HUDEP-2 (cell line): ENCODE measurements around the gene ATG2A.
"Not testable (repeated sequence)": the region's sequence is repeated elsewhere in the genome, so short reads cannot be mapped to it uniquely, and the experiment has no call there.

Experiments used
- DNase-seq, 76 experiments: peaks; one replicate each; lab custom pipeline; 2025; ENCODE audit not compliant: unreplicated experiment in 76 of 76; lab: John Stamatoyannopoulos, UW

The ATG2A gene

DNA sequence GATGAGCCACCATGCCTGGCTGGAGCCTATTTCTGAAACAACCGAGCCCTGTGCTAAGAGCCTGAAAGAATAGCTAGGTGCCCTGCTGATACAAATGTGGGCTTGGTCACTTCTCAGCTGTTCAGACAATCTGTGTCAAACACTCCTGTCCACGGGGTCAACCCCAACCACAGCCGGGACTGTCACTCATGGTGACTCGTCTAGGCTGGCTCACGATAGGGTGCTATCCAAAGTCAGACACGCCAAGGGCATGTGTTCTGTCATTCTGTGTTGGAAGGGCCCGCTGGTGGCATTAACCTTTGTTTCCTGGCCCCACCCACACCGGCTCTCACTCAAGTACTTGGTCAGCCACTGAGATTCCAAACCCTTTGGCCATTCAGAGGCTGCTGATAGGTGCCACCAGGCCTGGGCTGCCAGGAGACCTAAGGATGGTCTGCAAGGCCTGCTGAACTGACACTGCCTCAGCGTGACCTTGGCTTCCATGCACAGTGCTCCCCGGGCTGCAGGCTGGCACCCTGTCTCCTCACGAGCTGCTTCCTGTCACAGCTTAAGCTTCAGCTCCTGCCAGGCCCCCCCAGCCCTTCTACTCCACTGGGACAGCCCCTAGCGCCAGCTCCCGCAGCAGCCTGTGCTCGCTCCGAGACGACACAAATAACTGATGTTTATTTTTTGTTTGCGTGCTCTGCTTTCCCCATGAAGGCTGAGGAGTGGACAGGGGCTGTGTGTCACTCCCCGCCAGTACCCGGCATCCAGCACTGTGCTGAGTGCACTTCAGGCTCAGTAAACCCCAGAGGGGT is 58.3 kb downstream of the ATG2A start:
- DNase-seq, result peak in 1 of 76 experiments; percentile 19

DNA sequence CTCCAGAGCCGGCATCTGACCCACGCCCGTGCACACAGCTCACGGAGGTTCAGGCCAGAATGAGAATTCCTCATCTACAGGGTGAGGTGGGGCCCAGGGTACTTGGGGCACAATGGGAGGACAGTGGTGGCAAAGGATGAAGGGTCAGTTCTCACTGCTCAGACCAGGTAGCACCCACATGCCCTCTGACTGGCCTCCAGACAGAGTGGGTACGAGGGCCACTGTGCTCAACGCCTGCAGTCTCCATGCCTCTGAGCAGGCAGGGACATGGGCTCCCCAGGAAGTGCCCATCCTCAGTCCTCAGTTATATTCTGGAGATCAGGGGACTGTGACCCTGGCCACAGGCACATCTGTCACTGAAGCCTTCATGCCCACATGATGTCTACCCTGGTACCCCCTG is 59.5 kb downstream of the ATG2A start:
- no peak for DNase-seq

DNA sequence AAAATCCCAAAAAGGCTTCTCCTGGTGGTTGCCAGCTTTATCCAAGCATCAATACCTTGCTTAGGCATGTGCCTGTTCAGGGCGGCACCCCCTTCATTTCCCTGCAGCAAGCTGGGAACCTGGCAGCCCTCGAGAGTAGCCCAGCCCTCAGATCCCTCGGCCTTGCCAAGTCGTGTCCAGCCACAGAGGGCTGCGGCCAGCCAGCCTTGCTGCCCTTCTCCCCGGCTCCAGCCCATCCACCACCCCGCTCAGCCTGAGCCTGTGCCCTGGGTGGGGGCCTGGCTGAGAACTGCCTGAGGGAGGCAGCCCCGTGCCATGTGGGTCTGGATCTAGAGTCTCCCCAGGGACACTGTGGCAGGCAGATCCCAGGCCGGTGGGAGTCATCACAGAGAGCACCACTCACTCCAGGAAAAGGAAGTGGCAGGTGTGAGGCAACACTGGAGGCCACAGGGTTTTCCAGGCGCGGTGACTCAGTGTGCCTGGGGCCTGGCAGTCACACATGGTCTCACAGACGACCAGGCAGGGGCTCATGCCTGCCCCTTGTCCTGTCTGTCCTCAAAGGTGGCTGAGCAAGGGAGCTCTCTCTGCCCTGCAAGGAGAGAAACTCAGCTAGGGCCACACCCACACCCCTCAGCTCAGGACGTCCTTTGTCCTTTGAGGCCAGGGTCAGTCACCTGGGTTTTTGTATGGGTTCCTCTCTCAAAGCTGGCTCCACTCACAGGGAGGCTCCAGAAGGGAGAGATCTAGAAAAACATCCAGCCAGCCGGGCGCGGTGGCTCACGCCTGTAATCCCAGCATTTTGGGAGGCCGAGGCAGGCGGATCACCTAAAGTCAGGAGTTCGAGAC is 60.4 kb downstream of the ATG2A start:
- no peak for DNase-seq

DNA sequence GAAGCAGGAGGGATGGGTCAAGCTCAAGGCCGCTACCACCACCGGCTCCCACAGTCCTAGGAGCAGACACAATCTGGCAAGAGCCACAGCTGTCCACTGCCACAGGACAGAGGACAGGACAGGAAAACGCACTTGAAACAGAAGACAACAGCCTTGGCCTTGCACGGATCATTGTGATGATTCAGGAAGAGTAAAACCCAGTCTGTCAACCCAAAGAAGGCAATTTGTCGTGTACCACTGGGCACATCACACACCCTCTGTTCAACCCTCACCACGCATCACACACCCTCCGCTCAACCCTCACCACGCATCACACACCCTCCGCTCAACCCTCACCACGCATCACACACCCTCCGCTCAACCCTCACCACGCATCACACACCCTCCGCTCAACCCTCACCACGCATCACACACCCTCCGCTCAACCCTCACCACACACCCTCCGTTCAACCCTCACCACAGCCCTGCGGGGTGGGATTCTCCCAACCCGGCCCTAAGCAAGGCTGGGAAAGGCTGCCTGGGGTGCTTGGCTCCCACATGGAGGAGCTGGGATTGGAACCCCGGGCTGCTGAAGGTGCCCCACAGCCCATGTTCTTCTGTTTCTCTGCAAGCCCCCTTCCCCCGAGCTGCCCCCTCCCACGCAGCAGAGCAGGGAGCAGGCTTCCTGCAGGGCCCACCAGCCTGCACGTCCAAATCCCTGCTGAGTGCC is 61.3 kb downstream of the ATG2A start:
- no peak for DNase-seq

DNA sequence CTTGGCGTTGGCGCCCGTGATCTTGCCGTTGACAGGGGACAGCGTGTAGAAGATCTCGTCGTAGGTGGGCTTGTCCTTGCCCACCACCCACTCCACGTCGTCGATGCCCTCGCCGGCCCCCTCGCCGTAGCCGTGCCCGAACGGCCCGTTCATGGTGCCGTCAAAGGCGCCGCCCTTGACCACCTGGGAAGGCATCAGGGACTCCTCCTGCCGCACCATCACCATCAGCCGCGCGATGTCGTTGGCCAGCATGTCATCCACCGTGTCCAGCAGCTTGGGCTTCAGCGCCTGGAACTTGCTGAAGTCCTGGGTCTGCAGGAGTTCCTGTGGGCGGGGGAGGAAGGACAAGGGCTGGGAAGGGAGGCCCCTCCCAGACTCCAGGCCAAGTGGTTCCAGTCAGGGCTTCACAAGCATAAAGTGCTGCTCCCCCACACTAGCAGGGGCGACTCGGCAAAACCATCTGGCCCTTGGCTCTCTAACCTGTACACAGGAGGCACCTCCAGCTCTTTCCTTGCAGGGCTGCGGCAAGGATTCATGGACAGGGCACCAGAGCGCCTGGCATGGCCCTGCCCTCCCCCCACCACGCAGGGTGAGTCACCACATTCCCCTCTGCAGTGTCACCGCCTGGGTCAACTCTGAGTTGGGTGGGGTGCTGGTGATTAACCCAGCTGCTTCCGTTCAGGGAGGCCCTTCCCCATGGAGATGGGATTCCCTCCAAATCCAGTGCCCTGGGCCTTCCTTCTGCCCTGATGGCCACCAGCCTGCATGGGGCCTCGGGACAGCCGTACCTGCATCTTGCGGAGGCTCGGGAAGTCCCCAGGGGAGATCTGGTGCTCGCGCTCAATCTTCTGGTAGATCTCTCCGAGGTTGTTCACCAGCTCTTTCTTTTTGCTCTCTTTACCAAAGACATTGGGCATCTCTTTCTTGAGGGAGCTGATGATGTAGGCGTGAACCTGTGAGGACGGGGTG is 62.2 kb downstream of the ATG2A start:
- peak in 69 of 76 experiments; percentile 12 to 86 (median 66) for DNase-seq

- DNase-seq, result no peak
These were observed 62.9 kb downstream of the ATG2A start for GRCh38 chr11:64854157-64854533.

GRCh38 chr11:64853709-64854108 is 63.3 kb downstream of the ATG2A start:
- no peak for DNase-seq

GRCh38 chr11:64852804-64853509 is 64.1 kb downstream of the ATG2A start:
- no peak for DNase-seq

- peak in 13 of 76 experiments; percentile 4 to 36 (median 18) for DNase-seq
These were observed 65.1 kb downstream of the ATG2A start for GRCh38 chr11:64851831-64852351.

DNA sequence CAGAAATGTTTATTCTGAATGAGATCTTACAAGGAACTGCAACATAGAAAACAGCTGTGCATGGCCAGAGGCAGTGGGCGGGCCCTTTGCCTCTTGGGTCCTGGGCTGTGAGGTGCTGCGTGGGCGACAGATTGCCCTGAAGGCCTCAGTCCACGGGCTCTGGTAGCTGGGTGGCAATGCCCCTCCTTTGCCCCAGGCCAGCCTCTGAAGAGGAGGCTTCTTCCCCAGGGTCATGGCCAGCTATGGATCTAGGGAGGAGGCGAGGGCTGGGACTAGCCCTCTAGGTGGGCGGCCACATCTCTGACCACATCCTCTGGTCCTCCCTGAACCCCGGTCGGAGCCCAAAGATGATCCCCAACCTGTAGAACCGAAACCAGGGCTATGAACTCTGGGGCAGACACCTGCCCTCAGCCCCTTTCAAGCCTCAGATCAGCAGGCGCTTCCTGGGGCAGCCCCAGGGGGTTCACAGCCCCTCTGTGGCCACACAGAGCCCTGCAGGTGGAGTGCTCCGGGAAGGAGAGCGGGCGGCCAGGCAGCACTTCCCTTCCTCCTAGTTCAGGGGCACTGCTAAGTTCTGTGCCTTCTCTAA is 65.9 kb downstream of the ATG2A start:
- peak in 8 of 76 experiments; percentile 4 to 15 (median 11) for DNase-seq

DNA sequence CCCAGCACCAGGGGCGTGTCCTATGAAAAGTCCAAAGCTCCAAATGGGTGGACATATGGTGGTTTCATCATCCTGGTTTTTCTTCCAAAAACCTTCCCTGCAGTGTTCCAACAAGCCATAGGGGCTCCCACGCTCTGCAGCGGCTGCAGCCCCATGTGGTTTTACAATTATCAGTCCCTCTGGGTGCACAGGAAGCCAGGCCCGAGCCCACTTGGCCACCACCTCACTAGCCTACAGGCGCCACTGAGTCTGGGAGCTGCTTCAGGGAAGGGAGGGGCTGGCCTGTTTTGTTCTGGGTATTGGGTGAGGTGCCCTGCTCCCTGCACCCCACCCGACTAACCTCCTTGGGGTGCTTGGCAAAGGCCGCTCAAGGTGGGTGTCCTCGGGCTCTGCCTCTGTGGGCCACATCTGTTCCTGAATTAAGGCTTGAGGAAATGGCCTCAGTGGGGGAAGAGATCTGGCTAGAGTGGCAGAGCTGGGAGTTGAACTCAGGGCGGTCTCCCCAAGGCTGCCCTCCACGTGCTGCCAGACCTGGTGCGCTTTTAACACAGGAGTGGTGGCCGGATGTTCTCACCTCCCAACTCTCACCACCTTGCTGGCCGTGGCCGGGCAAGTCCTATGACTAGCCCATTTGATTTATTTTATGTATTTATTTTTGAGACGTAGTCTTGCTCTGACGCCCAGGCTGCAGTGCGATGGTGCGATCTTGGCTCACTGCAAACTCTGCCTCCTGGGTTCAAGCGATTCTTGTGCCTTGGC is 67.2 kb downstream of the ATG2A start:
- DNase-seq, result no peak

- peak in 17 of 76 experiments; percentile 11 to 61 (median 21) for DNase-seq
These were observed 68.0 kb downstream of the ATG2A start for GRCh38 chr11:64848826-64849597.

- DNase-seq, result peak in 9 of 76 experiments; percentile 10 to 61 (median 37)
These were observed 68.7 kb downstream of the ATG2A start for GRCh38 chr11:64848214-64848825.

DNA sequence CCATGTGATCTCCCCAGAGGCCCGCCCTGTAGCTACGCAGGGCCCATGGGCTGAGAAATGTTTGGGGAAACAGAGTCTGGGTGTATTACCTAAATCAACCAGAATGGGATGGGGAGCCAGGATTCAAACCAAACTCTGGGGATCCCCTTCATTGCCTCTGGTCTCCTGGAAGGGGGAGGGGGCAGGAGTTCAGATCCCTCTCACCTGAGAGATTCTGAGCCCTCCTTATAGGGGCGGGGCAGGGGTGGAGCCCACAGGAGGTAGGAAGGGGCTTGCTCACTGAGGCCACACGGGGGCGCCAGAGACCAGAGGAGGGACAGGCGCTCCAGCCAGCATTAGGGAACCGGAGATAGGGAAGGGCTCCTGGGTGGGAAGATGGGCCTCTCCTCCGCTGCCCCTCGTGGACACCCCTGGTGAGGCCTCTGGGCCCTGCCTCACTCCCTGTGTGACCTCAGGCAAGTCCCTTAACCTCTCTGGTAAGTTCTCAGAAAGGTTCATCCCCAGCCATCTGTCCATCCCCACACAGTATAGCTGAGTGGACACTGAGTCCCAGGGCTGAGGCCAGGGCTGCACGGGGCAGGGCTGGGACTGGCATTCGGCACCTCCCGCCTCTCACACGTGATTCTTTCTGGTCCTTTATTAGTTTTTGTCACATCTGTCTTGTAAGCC is 69.9 kb downstream of the ATG2A start:
- DNase-seq, result peak in 71 of 76 experiments; percentile 29 to 92 (median 79)

DNA sequence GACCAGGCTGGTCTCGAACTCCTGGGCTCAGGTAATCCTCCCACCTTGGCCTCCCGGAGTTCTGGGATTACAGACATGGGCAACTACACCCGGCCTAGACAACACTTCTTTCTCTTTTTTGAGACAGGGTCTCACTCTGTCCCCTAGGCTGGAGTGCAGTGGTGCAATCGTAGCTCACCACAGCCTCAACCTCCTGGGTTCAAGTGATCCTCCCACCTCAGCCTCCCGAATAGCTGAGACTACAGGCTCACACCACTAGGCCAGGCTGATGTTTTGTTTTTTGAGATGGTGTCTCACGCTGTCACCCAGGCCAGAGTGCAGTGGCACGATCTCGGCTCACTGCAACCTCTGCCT is 71.3 kb downstream of the ATG2A start:
- not testable (repeated sequence) for DNase-seq

- DNase-seq, result no peak
These were observed 71.8 kb downstream of the ATG2A start for GRCh38 chr11:64845129-64845775.
